Measurements from ENCODE around the gene ETNK1.
"Not testable (repeated sequence)": the region's sequence is repeated elsewhere in the genome, so short reads cannot be mapped to it uniquely, and the experiment has no call there.

DNA sequence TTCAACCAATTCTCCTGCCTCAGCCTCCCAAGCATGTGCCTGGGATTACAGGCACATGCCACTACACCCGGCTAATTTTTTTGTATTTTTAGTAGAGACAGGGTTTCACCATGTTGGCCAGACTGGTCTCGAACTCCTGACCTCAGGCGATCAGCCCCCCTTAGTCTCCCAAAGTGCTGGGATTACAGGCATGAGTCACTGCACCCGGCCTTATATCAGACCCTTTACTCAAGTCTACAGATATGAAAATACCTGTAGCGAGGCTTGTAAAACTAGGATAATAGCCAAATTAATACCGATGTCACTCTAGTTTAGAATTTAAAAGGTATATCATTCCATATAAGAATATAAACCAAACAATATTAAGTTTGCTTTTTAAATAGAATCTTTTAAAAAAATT lies 27.4 kb upstream of the ETNK1 start:
- TF ChIP-seq, protein P1, sequence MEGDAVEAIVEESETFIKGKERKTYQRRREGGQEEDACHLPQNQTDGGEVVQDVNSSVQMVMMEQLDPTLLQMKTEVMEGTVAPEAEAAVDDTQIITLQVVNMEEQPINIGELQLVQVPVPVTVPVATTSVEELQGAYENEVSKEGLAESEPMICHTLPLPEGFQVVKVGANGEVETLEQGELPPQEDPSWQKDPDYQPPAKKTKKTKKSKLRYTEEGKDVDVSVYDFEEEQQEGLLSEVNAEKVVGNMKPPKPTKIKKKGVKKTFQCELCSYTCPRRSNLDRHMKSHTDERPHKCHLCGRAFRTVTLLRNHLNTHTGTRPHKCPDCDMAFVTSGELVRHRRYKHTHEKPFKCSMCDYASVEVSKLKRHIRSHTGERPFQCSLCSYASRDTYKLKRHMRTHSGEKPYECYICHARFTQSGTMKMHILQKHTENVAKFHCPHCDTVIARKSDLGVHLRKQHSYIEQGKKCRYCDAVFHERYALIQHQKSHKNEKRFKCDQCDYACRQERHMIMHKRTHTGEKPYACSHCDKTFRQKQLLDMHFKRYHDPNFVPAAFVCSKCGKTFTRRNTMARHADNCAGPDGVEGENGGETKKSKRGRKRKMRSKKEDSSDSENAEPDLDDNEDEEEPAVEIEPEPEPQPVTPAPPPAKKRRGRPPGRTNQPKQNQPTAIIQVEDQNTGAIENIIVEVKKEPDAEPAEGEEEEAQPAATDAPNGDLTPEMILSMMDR (IDR thresholded peaks at IDR 0.05; ENCODE audit: low read depth, low read length, poor library complexity, severe bottlenecking) = not testable (repeated sequence)
- TF ChIP-seq EZH2phosphoT487 (IDR thresholded peaks at IDR 0.05; ENCODE audit: borderline replicate concordance, low read length) = not testable (repeated sequence)
